GM11168 (cell line): ENCODE results near the gene GABRB2.
"Not testable (repeated sequence)": the region's sequence is repeated elsewhere in the genome, so short reads cannot be mapped to it uniquely, and the experiment has no call there.

Experiments used
- in situ Hi-C: fragments of 300-500 bp; cut with MboI; formaldehyde crosslinking; loops from one replicate; pipeline ENCODE4 v1.12.0; 2022; ENCODE audit warnings: low sequenced_read_pairs; ENCODE audit not compliant: unreplicated experiment

The GABRB2 gene

DNA sequence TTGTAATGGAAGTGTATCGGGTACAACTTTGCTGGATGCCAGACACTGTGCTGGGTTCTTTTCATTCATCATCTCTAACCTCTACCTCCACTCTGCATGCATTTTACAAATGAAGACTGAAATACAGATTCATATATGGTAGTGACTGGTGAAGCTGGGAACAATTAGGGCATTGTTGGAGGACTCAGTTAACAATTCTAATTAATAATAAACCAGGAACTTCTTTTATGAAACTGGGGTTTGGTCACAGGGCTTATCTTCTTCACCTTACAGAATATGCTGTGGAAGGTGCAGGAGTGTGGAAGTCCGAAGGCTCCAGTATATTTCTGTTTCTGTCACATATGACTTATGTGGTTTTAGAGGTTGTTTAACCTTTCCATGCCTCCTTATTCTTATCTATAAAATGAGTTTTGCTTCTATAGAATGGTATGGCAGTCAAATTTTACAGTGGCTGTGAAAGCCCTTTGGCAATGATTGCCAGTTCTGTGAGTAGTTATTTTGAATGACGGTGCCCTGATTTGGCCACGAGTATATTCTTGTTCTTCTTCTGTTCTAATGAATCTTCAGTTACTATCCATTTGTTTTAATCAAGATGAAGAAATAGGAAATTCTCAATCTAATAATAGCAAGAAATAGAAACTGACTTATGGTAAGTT is 284.7 kb downstream of the GABRB2 start:
- in situ Hi-C loops = no loop called here

DNA sequence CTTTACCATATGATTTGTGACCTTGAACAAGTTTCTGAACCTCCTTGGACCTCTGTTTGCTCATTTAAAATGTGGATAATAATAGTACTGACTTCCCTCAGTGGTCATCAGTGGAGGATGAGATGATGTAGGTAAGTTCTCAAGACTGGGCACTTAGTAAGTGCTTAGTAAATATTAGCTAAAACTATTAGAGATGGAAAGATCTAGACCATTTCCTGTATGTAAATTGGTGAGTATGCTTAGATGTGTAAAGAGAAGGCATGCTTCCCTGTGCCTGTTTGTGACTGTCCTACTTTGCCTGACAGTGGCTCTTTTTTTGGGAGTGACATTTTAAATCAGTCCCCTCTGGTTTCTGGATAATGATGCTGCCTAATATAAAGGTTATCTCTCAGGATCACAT is 288.1 kb downstream of the GABRB2 start:
- in situ Hi-C loops = no loop called here

DNA sequence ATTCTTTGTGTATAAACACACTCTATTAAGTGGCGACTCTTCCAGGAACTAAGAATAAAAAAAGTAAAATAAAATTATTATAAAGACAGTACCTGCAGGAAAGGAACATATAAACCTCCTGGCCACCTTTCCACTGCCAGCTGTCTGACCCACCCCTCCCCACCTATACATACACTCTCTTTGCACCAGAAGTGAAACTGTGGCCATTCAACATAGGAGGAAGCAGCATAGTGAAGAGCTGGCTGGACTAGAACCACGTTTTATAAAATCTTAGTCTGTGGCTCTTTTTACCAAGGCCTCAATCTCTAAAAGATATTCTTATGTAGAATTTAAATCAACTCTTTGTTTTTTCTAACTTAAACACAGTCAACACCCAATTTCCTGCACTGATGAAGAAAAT is 289.6 kb downstream of the GABRB2 start:
- in situ Hi-C loops = no loop called here

DNA sequence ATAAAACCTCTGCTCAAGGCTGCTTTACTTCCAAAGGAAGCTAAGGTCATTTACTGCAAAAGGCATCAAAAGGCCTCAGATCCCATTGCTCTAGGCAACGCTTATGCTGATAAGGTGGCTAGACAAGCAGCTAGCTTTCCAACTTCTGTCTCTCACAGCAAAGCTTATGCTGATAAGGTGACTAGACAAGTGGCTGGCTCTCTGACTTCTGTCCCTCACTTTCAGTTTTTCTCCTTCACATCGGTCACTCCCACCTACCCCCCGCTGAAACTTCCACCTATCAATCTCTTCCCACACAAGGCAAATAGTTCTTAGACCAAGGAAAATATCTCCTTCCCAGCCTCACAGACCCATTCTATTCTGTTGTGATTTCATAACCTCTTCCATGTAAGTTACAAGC is 293.6 kb downstream of the GABRB2 start:
- in situ Hi-C loops = not testable (repeated sequence)

DNA sequence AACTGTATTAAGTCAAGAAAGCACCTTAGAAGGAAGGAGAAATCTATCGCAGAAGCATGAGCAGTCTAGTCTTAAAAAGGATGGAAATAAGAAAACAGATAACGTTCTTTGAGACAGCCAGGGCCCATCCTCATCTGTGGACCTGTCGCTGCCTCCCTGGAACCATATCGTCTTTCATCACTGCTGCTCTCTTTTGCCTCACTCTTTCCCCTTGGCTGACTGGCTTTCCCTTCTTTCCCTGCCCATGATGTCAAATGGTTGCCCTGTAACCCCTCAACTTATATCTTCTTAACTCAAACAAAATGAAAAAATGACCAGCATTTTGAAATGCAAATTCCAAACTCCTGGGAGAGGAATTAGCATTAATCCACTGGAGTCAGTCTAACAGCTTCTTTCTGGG is 299.8 kb downstream of the GABRB2 start:
- in situ Hi-C loops = no loop called here

DNA sequence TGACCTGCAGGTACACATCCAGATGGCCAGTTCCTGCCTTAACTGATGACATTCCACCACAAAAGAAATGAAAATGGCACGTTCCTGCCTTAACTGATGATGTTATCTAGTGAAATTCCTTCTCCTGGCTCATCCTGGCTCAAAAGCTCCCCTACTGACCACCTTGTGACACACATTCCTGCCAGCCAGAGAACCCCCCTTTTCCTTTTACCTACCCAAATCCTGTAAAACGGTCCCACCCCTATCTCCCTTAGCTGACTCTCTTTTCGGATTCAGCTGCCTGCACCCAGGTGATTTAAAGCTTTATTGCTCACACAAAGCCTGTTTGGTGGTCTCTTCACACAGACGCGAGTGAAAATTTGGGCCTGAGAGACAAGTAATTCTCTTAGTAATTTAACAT is 300.7 kb downstream of the GABRB2 start:
- in situ Hi-C loops = not testable (repeated sequence)
